Type B pancreatic cell (in vitro differentiated cells): Measurements from ENCODE around the gene ARIH2. TPM values are rescaled to one million over a fixed set of nuclear protein-coding genes. Genes with fewer than 3 reads are reported as not detected.
"Not testable (repeated sequence)": the region's sequence is repeated elsewhere in the genome, so short reads cannot be mapped to it uniquely, and the experiment has no call there.

ENCODE experiments used
- DNase-seq: peaks from one replicate; pipeline ENCODE4 v3.0.0; 2021; ENCODE audit warnings: mixed read lengths; ENCODE audit not compliant: unreplicated experiment; ENCODE audit errors: extremely low spot score
- H3K27ac Mint-ChIP-seq: 2 replicates; pipeline ENCODE4 v1.8.0; 2021; ENCODE audit warnings: mild to moderate bottlenecking, mixed read lengths
- H3K27me3 Mint-ChIP-seq: 2 replicates; pipeline ENCODE4 v1.8.0; 2021; ENCODE audit warnings: mixed read lengths
- H3K36me3 Mint-ChIP-seq: 2 replicates; pipeline ENCODE4 v1.8.0; 2021; ENCODE audit warnings: mixed read lengths
- H3K4me1 Mint-ChIP-seq: one replicate; pipeline ENCODE4 v1.8.0; 2021; ENCODE audit warnings: mixed read lengths; ENCODE audit not compliant: unreplicated experiment
- H3K4me3 Mint-ChIP-seq: 2 replicates; pipeline ENCODE4 v1.8.0; 2021; ENCODE audit warnings: mild to moderate bottlenecking, mixed read lengths
- H3K9me3 Mint-ChIP-seq: 2 replicates; pipeline ENCODE4 v1.8.0; 2021; ENCODE audit warnings: mixed read lengths
- CTCF ChIP-seq: fragments of 200-600 bp; sonication (generic); conservative IDR thresholded peaks from 2 replicates; pipeline ENCODE4 v1.5.0; 2021; ENCODE audit warnings: antibody characterized with exemption, mild to moderate bottlenecking
- total RNA-seq: library from RNA; stranded (reverse); gene quantifications from 2 replicates; pipeline ENCODE4 v1.2.1, GENCODE V29; 2021; ENCODE audit warnings: low replicate concordance

Gene ARIH2
- total RNA-seq, 1 donor from 2014 or later, result 84.4 TPM

- no peak for DNase-seq
- peak overlapping the region; percentile 76 for H3K27ac Mint-ChIP-seq
- TF ChIP-seq CTCF, result no peak
- H3K36me3 Mint-ChIP-seq, result no peaks in the 10 kb centered on the region
- peaks cover 19% of the 10 kb centered on the region for H3K4me1 Mint-ChIP-seq
- no peaks in the 10 kb centered on the region for H3K27me3 Mint-ChIP-seq
- no peaks in the 10 kb centered on the region for H3K9me3 Mint-ChIP-seq
- peak overlapping the region; percentile 91 for H3K4me3 Mint-ChIP-seq
Measured at GRCh38 chr3:48897460-48898376, 20.9 kb upstream of the ARIH2 start.

GRCh38 chr3:48898383-48899234 is 20.0 kb upstream of the ARIH2 start, which contains the start of gene SLC25A20:
Gene SLC25A20 (minus strand): TSS chr3:48898882. CDS start chr3:48898794, 88 bp downstream.
- TF ChIP-seq CTCF, result no peak
- Mint-ChIP-seq H3K27ac (peak within 1 kb of the TSS; percentile 76), H3K36me3 (no peaks in the 10 kb centered on the region), H3K27me3 (no peaks in the 10 kb centered on the region), H3K4me1 (peaks cover 19% of the 10 kb centered on the region), H3K9me3 (no peaks in the 10 kb centered on the region), H3K4me3 (peak within 1 kb of the TSS; percentile 91)
- DNase-seq, result peak; percentile 89

- no peaks in the 10 kb centered on the region for H3K27me3 Mint-ChIP-seq
Measured at GRCh38 chr3:48899273-48899672, 19.4 kb upstream of the ARIH2 start.

GRCh38 chr3:48907026-48907425 is 11.6 kb upstream of the ARIH2 start:
- DNase-seq, H3K27ac Mint-ChIP-seq, H3K9me3 Mint-ChIP-seq, H3K4me1 Mint-ChIP-seq, H3K4me3 Mint-ChIP-seq, H3K36me3 Mint-ChIP-seq, H3K27me3 Mint-ChIP-seq: not testable (repeated sequence)

More at GRCh38 chr3:48899273-48899672, 19.4 kb upstream of the ARIH2 start:
- no peak for DNase-seq
- peaks cover 19% of the 10 kb centered on the region for H3K4me1 Mint-ChIP-seq
- no peak for TF ChIP-seq CTCF
- no peaks in the 10 kb centered on the region for H3K36me3 Mint-ChIP-seq
- H3K27ac Mint-ChIP-seq, result peak overlapping the region; percentile 72
- H3K9me3 Mint-ChIP-seq, result no peaks in the 10 kb centered on the region
- peak overlapping the region; percentile 91 for H3K4me3 Mint-ChIP-seq

GRCh38 chr3:48915296-48915695 is 3.3 kb upstream of the ARIH2 start:
- no peak for DNase-seq
- Mint-ChIP-seq H3K36me3 (peaks cover 5% of the 10 kb centered on the region), H3K27ac (peak overlapping the region; percentile 78), H3K4me1 (peaks cover 10% of the 10 kb centered on the region), H3K4me3 (peak overlapping the region; percentile 35), H3K27me3 (no peaks in the 10 kb centered on the region), H3K9me3 (no peaks in the 10 kb centered on the region)
- no peak for TF ChIP-seq CTCF
